PC-9 (cell line): ENCODE results near the gene ALDH1A3. TPM values are rescaled to one million over a fixed set of nuclear protein-coding genes. Genes with fewer than 3 reads are reported as not detected.

Experiments
- BruUV-seq: library from RNA; stranded (reverse); fragments of 400-500 nt; replicated peaks from 2 replicates; lab custom pipeline; 2021; lab: Mats Ljungman, UMichigan
- CTCF ChIA-PET: fragments of 300-600 bp; sonication (Branson Sonifier 250); formaldehyde crosslinking; loops from one replicate; lab custom pipeline; 2022; ENCODE audit warnings: antibody characterized with exemption; lab: Charles Lee
- POLR2A ChIA-PET: fragments of 300-600 bp; sonication (Branson Sonifier 250); formaldehyde crosslinking; loops from one replicate; lab custom pipeline; 2022; ENCODE audit warnings: antibody characterized with exemption; ENCODE audit not compliant: unreplicated experiment; lab: Charles Lee
- DNase-seq, 2 experiments: peaks; one replicate each; pipeline versions ENCODE4 v3.0.0 to v3.0.0-alpha.2; 2015 to 2022; ENCODE audit warnings: mixed read lengths in 1 of 2
- H2AFZ ChIP-seq: fragments of 200-600 bp; sonication (generic); 2 replicates; pipeline ENCODE4 v1.8.1; 2017; ENCODE audit warnings: antibody characterized with exemption
- H3F3A ChIP-seq: fragments of 200-600 bp; sonication (generic); 2 replicates; pipeline ENCODE4 v1.8.1; 2017; ENCODE audit warnings: antibody characterized with exemption, mild to moderate bottlenecking, low read depth; ENCODE audit not compliant: insufficient read depth
- H3K27ac ChIP-seq: fragments of 200-600 bp; sonication (generic); 2 replicates; pipeline ENCODE4 v1.6.1; 2016; ENCODE audit warnings: mixed run types
- H3K27me3 ChIP-seq: fragments of 200-600 bp; sonication (generic); 2 replicates; pipeline ENCODE4 v1.6.1; 2016; ENCODE audit warnings: low read depth, mixed run types; ENCODE audit not compliant: insufficient read depth
- H3K36me3 ChIP-seq: fragments of 200-600 bp; sonication (generic); 2 replicates; pipeline ENCODE4 v1.6.1; 2016; ENCODE audit warnings: low read depth, mixed run types
- H3K4me1 ChIP-seq: fragments of 200-600 bp; sonication (generic); replicated peaks from 2 replicates; pipeline ENCODE4 v1.6.1; 2016; ENCODE audit warnings: mixed run types; ENCODE audit not compliant: insufficient read depth
- H3K4me2 ChIP-seq: fragments of 200-600 bp; sonication (generic); 2 replicates; pipeline ENCODE4 v1.6.1; 2017; ENCODE audit warnings: mixed run types
- H3K4me3 ChIP-seq: fragments of 200-600 bp; sonication (generic); 2 replicates; pipeline ENCODE4 v1.6.1; 2016; ENCODE audit warnings: mixed run types
- H3K79me2 ChIP-seq: fragments of 200-600 bp; sonication (generic); 2 replicates; pipeline ENCODE4 v1.6.1; 2017; ENCODE audit warnings: low read depth, mixed run types
- H3K9me2 ChIP-seq: fragments of 200-600 bp; sonication (generic); 2 replicates; pipeline ENCODE4 v1.8.1; 2017; ENCODE audit warnings: mild to moderate bottlenecking; ENCODE audit not compliant: insufficient read depth
- H3K9me3 ChIP-seq: fragments of 200-600 bp; sonication (generic); 2 replicates; pipeline ENCODE4 v1.8.1; 2016; ENCODE audit warnings: low read depth; ENCODE audit not compliant: insufficient read depth
- H4K20me1 ChIP-seq: fragments of 200-600 bp; sonication (generic); 2 replicates; pipeline ENCODE4 v1.8.1; 2017; ENCODE audit not compliant: insufficient read depth
- EZH2 ChIP-seq: fragments of 200-600 bp; sonication (generic); IDR thresholded peaks from 2 replicates; pipeline ENCODE4 v1.8.0; 2017; ENCODE audit warnings: antibody characterized with exemption, low read depth
- intact Hi-C: fragments of 100-400 bp; cut with micrococcal nuclease; formaldehyde crosslinking; loops from one replicate; pipeline ENCODE4 v1.10.0; 2022; ENCODE audit not compliant: unreplicated experiment
- total RNA-seq: library from RNA; stranded (reverse); gene quantifications from 2 replicates; pipeline ENCODE4 v1.2.3, GENCODE V29; 2021
- TF ChIP-seq, protein P1 (sequence below): fragments of 200-600 bp; sonication (generic); conservative IDR thresholded peaks from 2 replicates; pipeline ENCODE4 v1.6.1; 2017; ENCODE audit warnings: mixed run types, antibody characterized with exemption, mild to moderate bottlenecking, moderate library complexity

Gene ALDH1A3
- total RNA-seq, 1 experiment from 2014 or later, result 469 TPM

GRCh38 chr15:100878130-100878529 is 1.5 kb upstream of the ALDH1A3 start:
- peaks cover 28% of the 10 kb centered on the region for H4K20me1 ChIP-seq
- intact Hi-C loops, result loop anchor here (1.0 to 2.0 kb wide), 2 partner anchors 155 to 206 kb away; no protein-coding TSS in a partner anchor
- no peak for DNase-seq
- H3F3A ChIP-seq, result peaks cover 25% of the 10 kb centered on the region; the same call in 1 of the 2 replicates
- peak overlapping the region; percentile 75 for H3K27ac ChIP-seq
- H3K4me3 ChIP-seq, result peak overlapping the region; percentile 94
- CTCF ChIA-PET, result interaction anchor here (1.1 kb wide), 1 partner anchor 205 kb away, joined by 12 read pairs; no protein-coding TSS in a partner anchor
- peaks cover 53% of the 10 kb centered on the region for H3K79me2 ChIP-seq
- H3K27me3 ChIP-seq, result no peaks in the 10 kb centered on the region
- no peak overlapping the region for H2AFZ ChIP-seq
- BruUV-seq, result TSS peak; percentile 54
- H3K4me1 ChIP-seq, result peaks cover 14% of the 10 kb centered on the region
- H3K9me3 ChIP-seq, result no peaks in the 10 kb centered on the region
- no peaks in the 10 kb centered on the region for H3K9me2 ChIP-seq
- TF ChIP-seq, protein P1, sequence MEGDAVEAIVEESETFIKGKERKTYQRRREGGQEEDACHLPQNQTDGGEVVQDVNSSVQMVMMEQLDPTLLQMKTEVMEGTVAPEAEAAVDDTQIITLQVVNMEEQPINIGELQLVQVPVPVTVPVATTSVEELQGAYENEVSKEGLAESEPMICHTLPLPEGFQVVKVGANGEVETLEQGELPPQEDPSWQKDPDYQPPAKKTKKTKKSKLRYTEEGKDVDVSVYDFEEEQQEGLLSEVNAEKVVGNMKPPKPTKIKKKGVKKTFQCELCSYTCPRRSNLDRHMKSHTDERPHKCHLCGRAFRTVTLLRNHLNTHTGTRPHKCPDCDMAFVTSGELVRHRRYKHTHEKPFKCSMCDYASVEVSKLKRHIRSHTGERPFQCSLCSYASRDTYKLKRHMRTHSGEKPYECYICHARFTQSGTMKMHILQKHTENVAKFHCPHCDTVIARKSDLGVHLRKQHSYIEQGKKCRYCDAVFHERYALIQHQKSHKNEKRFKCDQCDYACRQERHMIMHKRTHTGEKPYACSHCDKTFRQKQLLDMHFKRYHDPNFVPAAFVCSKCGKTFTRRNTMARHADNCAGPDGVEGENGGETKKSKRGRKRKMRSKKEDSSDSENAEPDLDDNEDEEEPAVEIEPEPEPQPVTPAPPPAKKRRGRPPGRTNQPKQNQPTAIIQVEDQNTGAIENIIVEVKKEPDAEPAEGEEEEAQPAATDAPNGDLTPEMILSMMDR, result no peak
- no peak for TF ChIP-seq EZH2
- H3K4me2 ChIP-seq, result peak overlapping the region; percentile 99
- POLR2A ChIA-PET, result interaction anchor here (0.6 to 1.3 kb wide), 7 partner anchors 10 to 166 kb away, joined by 3 to 8 read pairs (median 4); no protein-coding TSS in a partner anchor
- peaks cover 13% of the 10 kb centered on the region; the same call in 1 of the 2 replicates for H3K36me3 ChIP-seq

DNA sequence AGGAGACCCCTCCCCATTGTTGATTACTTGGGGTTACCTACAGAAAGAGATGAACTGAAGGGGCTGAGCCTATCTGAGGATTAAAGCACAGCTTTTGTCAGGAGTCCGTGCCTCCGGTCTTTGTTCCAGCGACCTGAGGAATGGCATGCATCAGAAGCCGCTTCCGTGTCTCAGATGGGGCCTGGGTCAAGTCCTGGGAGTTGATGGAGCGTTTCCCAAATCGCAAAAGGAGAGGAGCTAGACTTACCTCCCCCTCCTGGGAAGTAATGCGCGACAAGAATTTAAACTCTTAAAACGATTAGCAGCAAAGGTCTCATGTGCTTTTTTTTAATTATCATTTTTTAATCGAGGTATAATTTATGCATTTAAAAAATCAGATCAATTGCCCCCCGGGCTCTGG is 983 bp upstream of the ALDH1A3 start:
- POLR2A ChIA-PET, result interaction anchor here (0.7 kb wide), 1 partner anchor 165 kb away, joined by 3 read pairs; no protein-coding TSS in a partner anchor
- peak overlapping the region; percentile 94 for H3K4me3 ChIP-seq
- peaks cover 30% of the 10 kb centered on the region; the same call in 1 of the 2 replicates for H3F3A ChIP-seq
- peaks cover 16% of the 10 kb centered on the region; the same call in 1 of the 2 replicates for H3K36me3 ChIP-seq
- no peaks in the 10 kb centered on the region for H3K27me3 ChIP-seq
- intact Hi-C loops, result loop anchor here (1.0 to 2.0 kb wide), 2 partner anchors 156 to 206 kb away; no protein-coding TSS in a partner anchor
- peaks cover 19% of the 10 kb centered on the region for H3K4me1 ChIP-seq
- DNase-seq, result no peak
- peaks cover 58% of the 10 kb centered on the region for H3K79me2 ChIP-seq
- no peak overlapping the region for H2AFZ ChIP-seq
- no peaks in the 10 kb centered on the region for H3K9me3 ChIP-seq
- TF ChIP-seq EZH2, result no peak
- TF ChIP-seq, protein P1, result no peak
- CTCF ChIA-PET, result no interaction called here
- H3K9me2 ChIP-seq, result no peaks in the 10 kb centered on the region
- peak overlapping the region; percentile 75 for H3K27ac ChIP-seq
- peak overlapping the region; percentile 99 for H3K4me2 ChIP-seq
- H4K20me1 ChIP-seq, result peaks cover 33% of the 10 kb centered on the region
- BruUV-seq, result no TSS peak

- Histone ChIP-seq H3K27me3 (no peaks in the 10 kb centered on the region), H3K4me1 (peaks cover 23% of the 10 kb centered on the region), H4K20me1 (peaks cover 37% of the 10 kb centered on the region), H3K4me2 (peak overlapping the region; percentile 99), H3K79me2 (peaks cover 62% of the 10 kb centered on the region), H3K9me3 (no peaks in the 10 kb centered on the region), H3K4me3 (peak overlapping the region; percentile 94), H2AFZ (no peak overlapping the region), H3K36me3 (peaks cover 20% of the 10 kb centered on the region; the same call in 1 of the 2 replicates), H3F3A (peaks cover 34% of the 10 kb centered on the region; the same call in 1 of the 2 replicates), H3K9me2 (no peaks in the 10 kb centered on the region), H3K27ac (peak overlapping the region; percentile 75)
- BruUV-seq, result no TSS peak
- no peak for TF ChIP-seq EZH2
- TF ChIP-seq, protein P1, result no peak
- no peak for DNase-seq
- intact Hi-C loops, result loop anchor here (2.0 kb wide), 1 partner anchor 156 kb away; no protein-coding TSS in a partner anchor
- POLR2A ChIA-PET, result interaction anchor here (0.6 to 1.7 kb wide), 3 partner anchors 9 to 165 kb away, joined by 4 to 31 read pairs (median 6); no protein-coding TSS in a partner anchor
- CTCF ChIA-PET, result interaction anchor here (1.0 kb wide), 1 partner anchor 168 kb away, joined by 12 read pairs; no protein-coding TSS in a partner anchor
Observed at GRCh38 chr15:100879061-100879463, 569 bp upstream of the ALDH1A3 start.
